Neural progenitor cell (in vitro differentiated cells): ENCODE data around the gene TRA2B.

Experiments
- CTCF ChIP-seq: fragments of 200-600 bp; sonication (generic); IDR thresholded peaks from 2 replicates; pipeline ENCODE4 v1.5.1; 2017; ENCODE audit warnings: antibody characterized with exemption, mild to moderate bottlenecking
- EZH2 ChIP-seq: fragments of 200-600 bp; sonication (generic); IDR thresholded peaks from 2 replicates; pipeline ENCODE4 v1.6.1; 2017; ENCODE audit warnings: antibody characterized with exemption, mild to moderate bottlenecking, moderate library complexity
- EZH2phosphoT487 ChIP-seq: fragments of 200-600 bp; sonication (generic); IDR thresholded peaks from 2 replicates; pipeline ENCODE4 v1.6.1; 2017; ENCODE audit warnings: antibody characterized with exemption

- TF ChIP-seq CTCF (no peak), EZH2 (no peak), EZH2phosphoT487 (no peak)
Observed at GRCh38 chr3:185933374-185934173, 4.2 kb downstream of the TRA2B start.
